ENCODE measurements around the gene LRRC4C. TPM values are rescaled to one million over a fixed set of nuclear protein-coding genes. Genes with fewer than 3 reads are reported as not detected.
"Not testable (repeated sequence)": the region's sequence is repeated elsewhere in the genome, so short reads cannot be mapped to it uniquely, and the experiment has no call there.

Gene LRRC4C
- polyA plus RNA-seq, 3 donors: 13.3 to 16.6 (median 16.6) TPM

- DNase-seq (ENCODE audit: low read depth in 3 of 3, low spot score in 2 of 3): no peak
These were observed 1252.0 kb downstream of the LRRC4C start for GRCh38 chr11:40207416-40207815.

- DNase-seq (ENCODE audit: low read depth in 3 of 3, low spot score in 2 of 3): no peak
These were observed 1255.2 kb downstream of the LRRC4C start for GRCh38 chr11:40204228-40204627.

- no peak for DNase-seq (ENCODE audit: low read depth in 3 of 3, low spot score in 2 of 3)
These were observed 1255.8 kb downstream of the LRRC4C start for GRCh38 chr11:40203606-40204005.

- DNase-seq (ENCODE audit: low read depth in 3 of 3, low spot score in 2 of 3): no peak
These were observed 1256.7 kb downstream of the LRRC4C start for GRCh38 chr11:40202589-40203270.

DNA sequence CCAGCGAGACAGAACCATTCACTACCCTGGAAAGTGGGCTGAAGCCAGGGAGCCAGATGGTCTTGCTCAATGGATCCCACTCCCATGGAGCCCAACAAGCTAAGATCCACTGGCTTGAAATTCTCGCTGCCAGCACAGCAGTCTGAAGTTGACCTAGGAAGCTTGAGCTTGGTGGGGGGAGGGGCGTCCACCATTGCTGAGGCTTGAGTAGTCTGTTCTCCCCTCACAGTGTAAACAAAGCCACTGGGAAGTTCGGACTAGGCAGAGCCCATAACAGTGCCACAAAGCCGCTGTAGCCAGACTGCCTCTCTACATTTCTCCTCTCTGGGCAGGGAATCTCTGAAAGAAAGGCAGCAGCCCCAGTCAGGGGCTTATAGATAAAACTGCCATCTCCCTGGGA, 1266.9 kb downstream of the LRRC4C start:
- DNase-seq (ENCODE audit: low read depth in 3 of 3, low spot score in 2 of 3): not testable (repeated sequence)

GRCh38 chr11:40190294-40190693, 1269.2 kb downstream of the LRRC4C start:
- no peak for DNase-seq (ENCODE audit: low read depth in 3 of 3, low spot score in 2 of 3)

- DNase-seq (ENCODE audit: low read depth in 3 of 3, low spot score in 2 of 3): no peak
These were observed 1270.6 kb downstream of the LRRC4C start for GRCh38 chr11:40188848-40189247.

DNA sequence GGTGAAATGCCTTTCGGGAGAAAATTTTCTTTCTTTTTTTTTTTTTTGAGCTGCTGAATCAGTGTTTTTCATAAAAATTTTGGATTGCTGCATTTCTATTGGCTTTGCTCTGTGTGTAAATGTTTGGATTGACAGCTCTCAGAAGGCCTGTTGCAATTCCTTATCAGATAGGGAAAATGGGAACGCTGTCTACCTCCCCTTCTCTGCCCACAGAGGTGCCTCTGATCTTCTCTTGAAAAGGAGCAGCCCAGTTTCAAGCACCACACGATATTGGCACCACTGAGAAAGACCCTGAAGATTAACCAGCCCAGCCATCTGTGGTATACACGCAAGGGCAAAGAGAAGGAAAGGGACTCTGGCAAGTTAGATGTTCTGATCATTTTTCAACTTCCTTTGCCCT, 1272.2 kb downstream of the LRRC4C start:
- no peak for DNase-seq (ENCODE audit: low read depth in 3 of 3, low spot score in 2 of 3)

DNA sequence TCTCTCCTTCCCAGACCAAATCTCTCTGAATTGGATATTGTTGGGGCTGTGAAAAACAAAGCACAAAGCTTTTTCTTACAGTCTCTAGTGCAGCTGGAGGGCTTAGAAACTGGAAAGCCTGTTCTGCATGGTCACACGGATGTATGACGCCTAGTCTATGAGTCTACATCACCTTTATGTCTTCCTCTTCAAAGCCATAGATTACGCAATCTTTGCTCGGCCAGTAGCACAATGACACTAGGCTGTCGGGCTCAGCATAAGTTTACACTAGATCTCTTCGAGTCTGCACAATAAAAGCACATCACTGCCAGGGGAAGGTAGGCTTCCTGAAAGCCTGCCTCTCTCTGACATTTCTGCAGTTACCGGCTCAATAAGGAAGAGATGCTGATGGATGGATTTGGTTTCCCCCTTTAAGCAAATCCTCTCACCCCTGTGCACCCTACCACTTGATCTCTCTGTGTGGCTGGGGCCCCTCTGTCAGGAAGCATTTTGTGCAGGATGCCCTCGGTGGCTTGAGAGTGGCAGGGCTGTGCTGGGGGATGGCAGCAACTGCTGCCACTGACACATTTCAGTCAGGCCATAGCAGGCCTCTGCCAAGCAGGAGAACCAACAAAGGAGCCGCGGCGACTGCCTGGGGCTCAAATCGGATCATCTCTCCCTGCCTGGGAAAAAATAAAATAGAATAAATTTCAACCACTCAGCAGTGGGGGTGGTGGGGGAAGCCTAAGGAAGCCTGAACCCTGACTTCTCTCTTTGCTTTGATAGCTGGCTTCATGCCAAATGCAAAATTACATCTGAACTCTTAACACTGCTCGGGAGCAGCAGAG, 1272.8 kb downstream of the LRRC4C start:
- no peak for DNase-seq (ENCODE audit: low read depth in 3 of 3, low spot score in 2 of 3)

- no peak for DNase-seq (ENCODE audit: low read depth in 3 of 3, low spot score in 2 of 3)
These were observed 1273.7 kb downstream of the LRRC4C start for GRCh38 chr11:40185793-40186192.

DNA sequence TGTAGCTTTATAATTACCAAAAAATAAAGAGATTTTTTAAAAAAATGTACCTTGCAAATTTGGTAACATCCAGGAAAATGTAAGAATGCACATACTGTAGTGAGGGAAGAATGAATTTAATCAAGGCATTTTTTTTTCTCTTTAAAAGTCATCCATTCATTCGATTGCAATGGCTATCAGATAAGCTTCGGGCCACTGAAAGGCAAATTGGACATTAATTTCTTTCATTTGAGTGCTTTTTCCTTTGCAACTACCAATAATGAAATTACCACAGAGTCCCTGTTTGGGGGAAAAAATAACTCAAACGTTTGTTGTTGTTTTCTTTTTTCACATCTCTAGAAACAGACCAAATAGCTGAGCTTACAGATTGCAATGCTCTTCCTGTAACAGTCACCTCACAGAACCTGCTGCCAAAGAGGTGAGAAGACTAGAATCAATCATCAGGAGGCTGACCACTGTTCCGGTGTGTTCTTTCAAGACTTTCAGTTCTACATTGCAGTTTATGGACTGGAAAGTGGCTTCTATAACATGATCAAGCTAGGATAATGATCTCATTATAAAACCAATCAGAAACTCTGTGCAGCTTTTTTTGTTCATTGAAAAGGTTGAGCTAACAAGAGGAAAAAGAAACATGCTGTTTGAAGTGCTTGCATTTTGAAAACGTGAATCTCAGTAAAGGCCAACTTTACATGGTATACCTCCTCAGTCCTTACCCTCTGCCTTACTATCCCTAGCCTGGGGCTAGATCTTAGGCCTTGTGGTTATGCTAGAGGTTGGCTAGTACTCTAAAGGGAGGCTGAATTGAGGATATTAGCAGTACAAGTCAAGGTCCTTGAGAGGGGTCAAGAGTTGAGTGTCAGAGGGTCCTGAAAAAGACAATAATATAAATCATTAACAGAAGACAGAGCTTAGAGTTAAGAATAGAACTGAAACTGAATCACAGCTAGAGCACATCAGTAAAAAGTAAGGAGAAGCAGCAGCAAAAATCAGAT, 1276.1 kb downstream of the LRRC4C start:
- no peak for DNase-seq (ENCODE audit: low read depth in 3 of 3, low spot score in 2 of 3)

DNA sequence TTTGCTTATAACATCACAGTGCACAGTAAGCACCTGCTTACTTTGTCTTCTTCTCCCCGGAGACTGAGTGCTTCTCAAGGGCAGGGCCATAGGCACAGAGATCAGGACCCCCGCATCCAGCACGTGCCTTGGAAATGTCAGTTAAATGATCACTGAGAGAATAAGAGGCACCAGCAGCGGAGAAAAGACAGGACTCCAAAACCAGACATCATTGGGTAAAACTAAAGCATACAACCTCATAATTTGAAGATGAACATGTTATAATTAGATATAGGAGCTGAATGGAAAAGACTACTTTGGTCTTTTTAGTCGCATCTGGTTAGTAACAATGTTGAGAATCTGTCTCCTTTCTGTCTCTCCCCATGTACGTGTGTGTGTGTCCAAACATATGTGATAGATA, 1279.9 kb downstream of the LRRC4C start:
- no peak for DNase-seq (ENCODE audit: low read depth in 3 of 3, low spot score in 2 of 3)

DNA sequence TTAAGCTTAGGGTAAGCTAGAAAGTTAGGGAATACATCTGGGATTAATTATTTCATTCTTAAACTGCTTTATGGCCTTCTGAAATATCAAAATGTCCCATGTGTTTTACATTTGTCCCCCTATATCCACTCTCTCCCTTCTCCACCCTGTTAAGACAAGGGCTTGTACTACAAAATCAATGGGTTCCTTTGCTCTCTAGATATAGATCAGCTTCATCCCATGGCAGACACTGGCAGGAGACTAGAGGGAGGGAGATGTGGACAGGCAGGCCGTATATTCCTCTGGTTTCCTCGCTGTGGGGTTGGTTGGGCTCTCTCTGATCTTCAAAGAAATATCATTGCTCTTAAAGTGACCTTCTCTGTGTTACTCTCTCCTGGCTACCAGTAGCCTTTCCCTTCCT, 1281.0 kb downstream of the LRRC4C start:
- DNase-seq (ENCODE audit: low read depth in 3 of 3, low spot score in 2 of 3): no peak

GRCh38 chr11:40175980-40176379, 1283.5 kb downstream of the LRRC4C start:
- no peak for DNase-seq (ENCODE audit: low read depth in 3 of 3, low spot score in 2 of 3)

GRCh38 chr11:40170078-40170477, 1289.4 kb downstream of the LRRC4C start:
- DNase-seq (ENCODE audit: low read depth in 3 of 3, low spot score in 2 of 3): no peak

GRCh38 chr11:40168414-40168813, 1291.0 kb downstream of the LRRC4C start:
- DNase-seq (ENCODE audit: low read depth in 3 of 3, low spot score in 2 of 3): no peak

DNA sequence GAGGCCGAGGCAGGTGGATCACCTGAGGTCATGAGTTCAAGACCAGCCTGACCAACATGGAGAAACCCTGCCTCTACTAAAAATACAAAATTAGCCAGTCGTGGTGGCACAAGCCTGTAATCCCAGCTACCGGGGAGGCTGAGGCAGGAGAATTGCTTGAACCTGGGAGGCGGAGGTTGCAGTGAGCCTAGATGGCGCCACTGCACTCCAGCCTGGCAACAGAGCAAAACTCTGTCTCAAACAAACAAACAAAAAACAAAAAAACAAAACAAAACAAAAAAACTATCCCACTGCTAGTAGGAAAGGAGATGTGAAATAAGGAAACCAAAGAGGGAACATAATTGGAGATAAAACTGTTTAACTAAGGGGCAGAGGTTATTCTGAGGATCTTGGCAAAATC, 1291.6 kb downstream of the LRRC4C start:
- DNase-seq (ENCODE audit: low read depth in 3 of 3, low spot score in 2 of 3): not testable (repeated sequence)

- no peak for DNase-seq (ENCODE audit: low read depth in 3 of 3, low spot score in 2 of 3)
These were observed 1292.6 kb downstream of the LRRC4C start for GRCh38 chr11:40166892-40167291.

DNA sequence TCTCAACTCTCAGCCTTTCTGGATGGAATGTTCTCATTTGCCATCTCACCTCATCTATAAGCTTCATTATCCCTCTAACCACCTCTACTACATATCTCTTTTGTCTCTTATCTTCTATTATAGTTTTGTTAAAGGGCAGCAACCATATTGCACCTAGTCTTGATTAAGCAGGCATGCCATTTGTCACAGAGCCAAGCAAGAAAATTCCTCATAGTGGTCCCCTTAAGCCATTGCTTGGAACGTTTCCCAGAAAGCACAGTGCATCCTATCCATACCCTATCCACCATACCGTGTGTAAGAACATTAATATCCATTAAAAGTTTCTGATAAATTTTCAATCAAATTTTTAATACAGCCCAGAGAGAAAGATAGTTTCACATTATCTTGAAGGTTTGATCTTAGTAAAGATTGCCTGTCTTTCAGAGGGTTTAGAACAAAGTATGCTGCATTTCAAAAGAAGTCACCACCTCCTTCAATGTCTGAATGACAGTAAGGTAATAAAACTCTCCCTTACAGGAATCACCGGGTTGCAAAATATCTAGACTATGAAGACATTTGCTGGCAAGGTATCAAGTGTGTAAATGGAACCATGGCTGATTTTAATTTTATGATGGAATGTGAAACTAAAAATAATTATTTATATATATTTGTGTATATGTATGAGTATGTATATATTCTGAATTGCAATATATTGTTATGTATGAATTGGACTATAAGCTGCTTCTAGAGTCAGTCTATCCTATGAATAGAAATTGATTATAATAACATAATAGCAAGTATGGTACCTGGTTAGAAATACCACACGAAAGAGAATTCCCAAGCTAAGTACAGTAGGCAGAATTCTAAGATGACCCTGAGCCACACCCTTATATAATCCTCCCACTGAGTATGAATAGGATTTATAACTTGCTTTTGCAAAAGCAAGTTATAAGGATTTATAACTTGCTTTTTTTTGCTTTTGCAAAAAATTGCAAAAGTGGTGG, 1296.3 kb downstream of the LRRC4C start:
- DNase-seq (ENCODE audit: low read depth in 3 of 3, low spot score in 2 of 3): no peak
